MM.1S (cell line): ENCODE results near the gene SAMD13.
A peak's percentile ranks its signal among the peaks of the same experiment; 100 is the strongest.

Experiments used
- DNase-seq: peaks from one replicate; pipeline ENCODE4 v3.0.0-alpha.2; 2015
- H2AFZ ChIP-seq: fragments of 300-600 bp; sonication (generic); 2 replicates; pipeline ENCODE4 v1.6.0; 2016; ENCODE audit warnings: antibody characterized with exemption, low read length
- H3F3A ChIP-seq: fragments of 300-600 bp; sonication (generic); 2 replicates; pipeline ENCODE4 v1.6.1; 2016; ENCODE audit warnings: mild to moderate bottlenecking, antibody characterized with exemption, low read length, moderate library complexity, mixed read lengths; ENCODE audit not compliant: insufficient read depth
- H3K27ac ChIP-seq: fragments of 300-600 bp; sonication (generic); 2 replicates; pipeline ENCODE4 v1.5.1; 2016; ENCODE audit warnings: mild to moderate bottlenecking, low read length
- H3K27me3 ChIP-seq: fragments of 300-600 bp; sonication (generic); replicated peaks from 2 replicates; pipeline ENCODE4 v1.6.0; 2016; ENCODE audit warnings: low read length; ENCODE audit not compliant: insufficient read depth
- H3K36me3 ChIP-seq: fragments of 300-600 bp; sonication (generic); replicated peaks from 2 replicates; pipeline ENCODE4 v1.6.1; 2016; ENCODE audit warnings: mild to moderate bottlenecking, low read length, mixed read lengths; ENCODE audit not compliant: insufficient read depth
- H3K4me1 ChIP-seq: fragments of 300-600 bp; sonication (generic); 2 replicates; pipeline ENCODE4 v1.6.1; 2016; ENCODE audit warnings: low read length, mixed read lengths
- H3K4me2 ChIP-seq: fragments of 300-600 bp; sonication (generic); 2 replicates; pipeline ENCODE4 v1.6.0; 2016; ENCODE audit warnings: low read depth, low read length
- H3K4me3 ChIP-seq: fragments of 300-600 bp; sonication (generic); 2 replicates; pipeline ENCODE4 v1.5.1; 2016; ENCODE audit warnings: low read length, mixed read lengths
- H3K79me2 ChIP-seq: fragments of 300-600 bp; sonication (generic); 2 replicates; pipeline ENCODE4 v1.6.1; 2016; ENCODE audit warnings: mixed run types, low read length, mixed read lengths
- H3K9ac ChIP-seq: fragments of 300-600 bp; sonication (generic); 2 replicates; pipeline ENCODE4 v1.6.1; 2016; ENCODE audit warnings: low read length, mixed read lengths
- H3K9me2 ChIP-seq: fragments of 300-600 bp; sonication (generic); replicated peaks from 2 replicates; pipeline ENCODE4 v1.6.1; 2016; ENCODE audit warnings: mild to moderate bottlenecking, low read length, mixed read lengths; ENCODE audit not compliant: insufficient read depth
- H3K9me3 ChIP-seq: fragments of 300-600 bp; sonication (generic); replicated peaks from 2 replicates; pipeline ENCODE4 v1.6.1; 2016; ENCODE audit warnings: mild to moderate bottlenecking, low read length, mixed read lengths; ENCODE audit not compliant: insufficient read depth
- H4K20me1 ChIP-seq: fragments of 300-600 bp; sonication (generic); 2 replicates; pipeline ENCODE4 v1.6.1; 2016; ENCODE audit warnings: mild to moderate bottlenecking, low read length, moderate library complexity, mixed read lengths; ENCODE audit not compliant: insufficient read depth
- CTCF ChIP-seq: fragments of 300-600 bp; sonication (generic); IDR thresholded peaks from 2 replicates; pipeline ENCODE4 v1.5.1; 2016; ENCODE audit warnings: antibody characterized with exemption, low read length, mixed read lengths
- EZH2 ChIP-seq: fragments of 300-600 bp; sonication (generic); optimal IDR thresholded peaks from 2 replicates; pipeline ENCODE3; 2017; ENCODE audit warnings: low read depth, mild to moderate bottlenecking, antibody characterized with exemption, low read length, mixed read lengths
- EZH2phosphoT487 ChIP-seq: fragments of 300-600 bp; sonication (generic); IDR thresholded peaks from 2 replicates; pipeline ENCODE4 v1.6.1; 2018; ENCODE audit warnings: antibody characterized with exemption, low read length

The SAMD13 gene

GRCh38 chr1:84301004-84301784 is at the start of gene SAMD13:
TSS of gene SAMD13 (plus strand) at chr1:84301708. CDS start at chr1:84303235, 1,527 bp downstream.
- peak; percentile 6 for DNase-seq
- peak within 1 kb of the TSS; percentile 23; the same call in 1 of the 2 replicates for H2AFZ ChIP-seq
- no peaks in the 10 kb centered on the region for H3F3A ChIP-seq
- no peaks in the 10 kb centered on the region for H3K79me2 ChIP-seq
- H3K36me3 ChIP-seq, result no peaks in the 10 kb centered on the region
- TF ChIP-seq EZH2phosphoT487, result no peak
- no peak for TF ChIP-seq CTCF
- TF ChIP-seq EZH2, result no peak
- H3K9me3 ChIP-seq, result no peaks in the 10 kb centered on the region
- H3K9me2 ChIP-seq, result no peaks in the 10 kb centered on the region
- no peaks in the 10 kb centered on the region for H3K27me3 ChIP-seq
- H3K4me2 ChIP-seq, result peak within 1 kb of the TSS; percentile 52; the same call in 1 of the 2 replicates
- H3K4me3 ChIP-seq, result no peak within 1 kb of the TSS
- H4K20me1 ChIP-seq, result no peaks in the 10 kb centered on the region
- no peaks in the 10 kb centered on the region for H3K4me1 ChIP-seq
- no peak within 1 kb of the TSS for H3K9ac ChIP-seq
- H3K27ac ChIP-seq, result no peak within 1 kb of the TSS

- no peak overlapping the region for H3K27ac ChIP-seq
- no peak for TF ChIP-seq EZH2phosphoT487
- no peak for TF ChIP-seq EZH2
- no peak for TF ChIP-seq CTCF
- H2AFZ ChIP-seq, result no peak overlapping the region
- no peaks in the 10 kb centered on the region for H3K79me2 ChIP-seq
- no peaks in the 10 kb centered on the region for H3K36me3 ChIP-seq
- H3K27me3 ChIP-seq, result no peaks in the 10 kb centered on the region
- DNase-seq, result no peak
- H3F3A ChIP-seq, result no peaks in the 10 kb centered on the region
- H3K9me2 ChIP-seq, result no peaks in the 10 kb centered on the region
- H3K4me1 ChIP-seq, result no peaks in the 10 kb centered on the region
- no peak overlapping the region for H3K9ac ChIP-seq
- H3K9me3 ChIP-seq, result no peaks in the 10 kb centered on the region
- H3K4me2 ChIP-seq, result no peak overlapping the region
- H4K20me1 ChIP-seq, result no peaks in the 10 kb centered on the region
- H3K4me3 ChIP-seq, result no peak overlapping the region
These were observed 48.5 kb upstream of the SAMD13 start for GRCh38 chr1:84253036-84253435.

GRCh38 chr1:84253891-84254290 is 47.6 kb upstream of the SAMD13 start:
- H3K27me3 ChIP-seq, result no peaks in the 10 kb centered on the region
- no peak overlapping the region for H2AFZ ChIP-seq
- no peaks in the 10 kb centered on the region for H3K9me3 ChIP-seq
- no peak overlapping the region for H3K4me2 ChIP-seq
- H4K20me1 ChIP-seq, result no peaks in the 10 kb centered on the region
- TF ChIP-seq EZH2phosphoT487, result no peak
- TF ChIP-seq CTCF, result no peak
- TF ChIP-seq EZH2, result no peak
- H3K4me1 ChIP-seq, result no peaks in the 10 kb centered on the region
- no peaks in the 10 kb centered on the region for H3K36me3 ChIP-seq
- H3K9me2 ChIP-seq, result no peaks in the 10 kb centered on the region
- DNase-seq, result no peak
- no peak overlapping the region for H3K9ac ChIP-seq
- no peaks in the 10 kb centered on the region for H3K79me2 ChIP-seq
- H3F3A ChIP-seq, result no peaks in the 10 kb centered on the region
- no peak overlapping the region for H3K4me3 ChIP-seq
- H3K27ac ChIP-seq, result no peak overlapping the region
